Neural crest cell (in vitro differentiated cells): ENCODE measurements around the gene SETMAR. TPM values are rescaled to one million over a fixed set of nuclear protein-coding genes. Genes with fewer than 3 reads are reported as not detected.

Experiments
- DNase-seq: peaks from one replicate; pipeline ENCODE4 v3.0.0; 2021; ENCODE audit warnings: low read depth, mixed read lengths, low spot score
- H3K27ac Mint-ChIP-seq: one replicate; pipeline ENCODE4 v1.8.0; 2021; ENCODE audit warnings: mild to moderate bottlenecking, mixed read lengths; ENCODE audit not compliant: unreplicated experiment
- H3K27me3 Mint-ChIP-seq: 2 replicates; pipeline ENCODE4 v1.8.0; 2021; ENCODE audit warnings: low read depth, mild to moderate bottlenecking, mixed read lengths
- H3K36me3 Mint-ChIP-seq: 2 replicates; pipeline ENCODE4 v1.8.0; 2021; ENCODE audit warnings: low read depth, mild to moderate bottlenecking, mixed read lengths
- H3K4me1 Mint-ChIP-seq: 2 replicates; pipeline ENCODE4 v1.8.0; 2021; ENCODE audit warnings: mixed read lengths
- H3K4me3 Mint-ChIP-seq: one replicate; pipeline ENCODE4 v1.8.0; 2021; ENCODE audit warnings: mild to moderate bottlenecking, mixed read lengths
- H3K9me3 Mint-ChIP-seq: 2 replicates; pipeline ENCODE4 v1.8.0; 2021; ENCODE audit warnings: mixed read lengths
- total RNA-seq: library from RNA; stranded (reverse); gene quantifications from 2 replicates; pipeline ENCODE4 v1.2.1, GENCODE V29; 2021
- TF ChIP-seq, protein P1 (sequence below): fragments of 200-600 bp; sonication (generic); conservative IDR thresholded peaks from 2 replicates; pipeline ENCODE4 v1.5.0; 2021; ENCODE audit warnings: antibody characterized with exemption, mild to moderate bottlenecking

Gene SETMAR
- total RNA-seq, 1 donor from 2014 or later = 41.9 TPM

- peaks cover 11% of the 10 kb centered on the region for H3K36me3 Mint-ChIP-seq
- TF ChIP-seq, protein P1, sequence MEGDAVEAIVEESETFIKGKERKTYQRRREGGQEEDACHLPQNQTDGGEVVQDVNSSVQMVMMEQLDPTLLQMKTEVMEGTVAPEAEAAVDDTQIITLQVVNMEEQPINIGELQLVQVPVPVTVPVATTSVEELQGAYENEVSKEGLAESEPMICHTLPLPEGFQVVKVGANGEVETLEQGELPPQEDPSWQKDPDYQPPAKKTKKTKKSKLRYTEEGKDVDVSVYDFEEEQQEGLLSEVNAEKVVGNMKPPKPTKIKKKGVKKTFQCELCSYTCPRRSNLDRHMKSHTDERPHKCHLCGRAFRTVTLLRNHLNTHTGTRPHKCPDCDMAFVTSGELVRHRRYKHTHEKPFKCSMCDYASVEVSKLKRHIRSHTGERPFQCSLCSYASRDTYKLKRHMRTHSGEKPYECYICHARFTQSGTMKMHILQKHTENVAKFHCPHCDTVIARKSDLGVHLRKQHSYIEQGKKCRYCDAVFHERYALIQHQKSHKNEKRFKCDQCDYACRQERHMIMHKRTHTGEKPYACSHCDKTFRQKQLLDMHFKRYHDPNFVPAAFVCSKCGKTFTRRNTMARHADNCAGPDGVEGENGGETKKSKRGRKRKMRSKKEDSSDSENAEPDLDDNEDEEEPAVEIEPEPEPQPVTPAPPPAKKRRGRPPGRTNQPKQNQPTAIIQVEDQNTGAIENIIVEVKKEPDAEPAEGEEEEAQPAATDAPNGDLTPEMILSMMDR = no peak
Measured at GRCh38 chr3:4334548-4334947, 31.4 kb downstream of the SETMAR start.

GRCh38 chr3:4335840-4336562 lies 32.8 kb downstream of the SETMAR start:
- H3K4me1 Mint-ChIP-seq = peaks cover 9% of the 10 kb centered on the region
- H3K27me3 Mint-ChIP-seq = no peaks in the 10 kb centered on the region
- no peak overlapping the region for H3K27ac Mint-ChIP-seq
- TF ChIP-seq, protein P1 = no peak
- H3K9me3 Mint-ChIP-seq = no peaks in the 10 kb centered on the region
- no peak for DNase-seq
- H3K36me3 Mint-ChIP-seq = peaks cover 2% of the 10 kb centered on the region
- H3K4me3 Mint-ChIP-seq = no peak overlapping the region

More at GRCh38 chr3:4334548-4334947, 31.4 kb downstream of the SETMAR start:
- DNase-seq = no peak
- Mint-ChIP-seq H3K4me1 (no peaks in the 10 kb centered on the region), H3K4me3 (no peak overlapping the region), H3K9me3 (peaks cover 7% of the 10 kb centered on the region), H3K27ac (no peak overlapping the region), H3K27me3 (no peaks in the 10 kb centered on the region)

DNA sequence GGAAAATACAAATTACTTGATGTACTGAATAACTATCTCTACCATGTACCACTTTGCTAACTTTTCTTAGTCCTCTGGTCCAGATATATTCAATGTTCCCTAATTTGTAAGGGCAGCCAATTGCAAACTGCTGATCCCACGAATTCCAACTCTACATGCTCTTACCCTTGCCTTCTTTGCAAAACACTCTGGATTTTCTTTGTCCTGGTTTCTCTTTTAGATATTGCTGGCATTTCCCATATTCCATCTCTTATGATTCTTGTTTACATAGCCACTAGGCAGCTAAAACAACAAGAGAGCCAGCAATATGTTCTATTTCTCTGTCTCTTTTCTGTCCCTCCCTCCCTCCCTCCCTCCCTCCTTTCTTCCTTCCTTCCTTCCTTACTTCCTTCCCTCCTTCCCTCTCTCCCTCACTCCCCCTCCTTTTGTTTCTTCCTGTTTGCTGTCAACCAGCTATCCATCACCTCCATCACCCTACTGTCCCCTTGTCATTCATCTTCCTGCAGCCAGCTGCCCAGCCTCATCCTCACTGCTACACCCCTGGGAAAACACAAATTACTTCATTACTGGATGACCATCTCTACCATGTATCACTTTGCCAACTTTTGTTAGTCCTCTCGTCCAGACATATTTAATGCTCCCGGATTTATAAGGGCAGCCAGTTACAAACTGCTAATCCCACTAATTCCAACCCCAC lies 33.8 kb downstream of the SETMAR start:
- DNase-seq = no peak
- TF ChIP-seq, protein P1 = no peak
- Mint-ChIP-seq H3K36me3 (peaks cover 2% of the 10 kb centered on the region), H3K9me3 (no peaks in the 10 kb centered on the region), H3K27me3 (no peaks in the 10 kb centered on the region), H3K4me3 (no peak overlapping the region), H3K4me1 (peaks cover 13% of the 10 kb centered on the region), H3K27ac (no peak overlapping the region)

DNA sequence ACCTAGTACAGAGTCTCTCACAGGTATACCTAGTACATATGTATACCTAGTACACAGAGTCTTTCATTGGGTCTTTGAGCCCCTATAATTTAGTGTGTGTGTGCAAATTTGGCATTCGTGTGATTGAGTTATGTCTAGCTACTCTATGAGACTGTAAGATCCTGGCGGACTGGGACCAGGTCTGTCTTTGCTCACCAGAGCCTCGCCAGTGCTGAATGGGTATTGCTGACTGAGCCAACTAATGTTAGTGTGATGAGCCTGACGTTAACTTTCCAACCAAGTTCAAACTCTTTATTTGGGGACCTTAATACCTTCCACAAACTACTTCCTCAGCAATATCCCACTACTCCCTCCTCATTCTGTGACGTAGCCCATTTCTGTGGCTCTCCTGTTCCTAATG lies 35.6 kb downstream of the SETMAR start:
- H3K9me3 Mint-ChIP-seq = no peaks in the 10 kb centered on the region
- peaks cover 13% of the 10 kb centered on the region for H3K4me1 Mint-ChIP-seq
- TF ChIP-seq, protein P1 = no peak
- no peaks in the 10 kb centered on the region for H3K36me3 Mint-ChIP-seq
- H3K27ac Mint-ChIP-seq = no peak overlapping the region
- H3K27me3 Mint-ChIP-seq = no peaks in the 10 kb centered on the region
- no peak overlapping the region for H3K4me3 Mint-ChIP-seq
- DNase-seq = no peak

- TF ChIP-seq, protein P1 = no peak
- peaks cover 11% of the 10 kb centered on the region for H3K36me3 Mint-ChIP-seq
- H3K27ac Mint-ChIP-seq = peak overlapping the region; percentile 36
- no peak for DNase-seq
- H3K4me1 Mint-ChIP-seq = peaks cover 13% of the 10 kb centered on the region
- peaks cover 2% of the 10 kb centered on the region for H3K9me3 Mint-ChIP-seq
- H3K27me3 Mint-ChIP-seq = no peaks in the 10 kb centered on the region
- H3K4me3 Mint-ChIP-seq = no peak overlapping the region
Measured at GRCh38 chr3:4340077-4340410, 36.9 kb downstream of the SETMAR start.
